Common myeloid progenitor, CD34-positive (primary cell): ENCODE data around the gene BANP.

Experiments
- CTCF ChIA-PET: fragments of 350-600 bp; sonication (Branson Sonifier 250); formaldehyde crosslinking; loops from one replicate; lab custom pipeline; 2021; ENCODE audit warnings: antibody characterized with exemption; lab: Charles Lee
- POLR2A ChIA-PET: fragments of 350-600 bp; sonication (Branson Sonifier 250); formaldehyde crosslinking; loops from one replicate; lab custom pipeline; 2021; ENCODE audit warnings: antibody characterized with exemption; lab: Charles Lee
- DNase-seq, 3 donors: peaks; one replicate each; pipeline versions ENCODE4 v3.0.0 to v3.0.0-alpha.2; 2013
- H3K27ac ChIP-seq, 2 experiments: 1 replicate in 1 of 2; 2 replicates in 1 of 2; pipeline ENCODE4 v1.7.0; 2013; ENCODE audit warnings: inconsistent platforms in 2 of 2, low read length in 2 of 2, mild to moderate bottlenecking in 2 of 2, low read depth in 1 of 2, moderate library complexity in 1 of 2; ENCODE audit not compliant: severe bottlenecking in 2 of 2, insufficient read depth in 1 of 2, poor library complexity in 1 of 2
- H3K27me3 ChIP-seq, 5 experiments: replicated peaks in 2 of 5; 1 replicate in 3 of 5; 2 replicates in 2 of 5; pipeline versions ENCODE4 v1.6.1 to v1.7.0; 2013; ENCODE audit warnings: low read length in 4 of 5, mild to moderate bottlenecking in 2 of 5, moderate library complexity in 2 of 5, inconsistent platforms in 1 of 5; ENCODE audit not compliant: insufficient read depth in 5 of 5, control insufficient read depth in 4 of 5
- H3K36me3 ChIP-seq, 4 experiments: 1 replicate in 2 of 4; 2 replicates in 2 of 4; pipeline versions ENCODE4 v1.6.1 to v1.7.0; 2013; ENCODE audit warnings: low read length in 3 of 4, control low read depth in 1 of 4, mild to moderate bottlenecking in 1 of 4; ENCODE audit not compliant: control insufficient read depth in 4 of 4, insufficient read depth in 4 of 4
- H3K4me1 ChIP-seq, 4 experiments: 1 replicate in 3 of 4; 2 replicates in 1 of 4; pipeline versions ENCODE4 v1.6.1 to v1.7.1; 2013; ENCODE audit warnings: low read length in 3 of 4, mild to moderate bottlenecking in 3 of 4, control low read depth in 1 of 4, inconsistent platforms in 1 of 4, moderate library complexity in 1 of 4; ENCODE audit not compliant: control insufficient read depth in 4 of 4, insufficient read depth in 4 of 4; ENCODE audit errors: control extremely low read depth in 1 of 4
- H3K4me3 ChIP-seq, 7 experiments: 1 replicate in 4 of 7; 2 replicates in 3 of 7; pipeline versions ENCODE4 v1.5.1 to v1.7.0; 2013; ENCODE audit warnings: mild to moderate bottlenecking in 7 of 7, low read length in 6 of 7, moderate library complexity in 6 of 7, inconsistent platforms in 2 of 7, low read depth in 2 of 7, control low read depth in 1 of 7; ENCODE audit not compliant: insufficient read depth in 4 of 7, control insufficient read depth in 1 of 7; ENCODE audit errors: extremely low read depth in 1 of 7
- H3K9me3 ChIP-seq, 5 experiments: 1 replicate in 4 of 5; 2 replicates in 1 of 5; pipeline versions ENCODE4 v1.6.1 to v1.7.1; 2013; ENCODE audit warnings: low read length in 4 of 5, mild to moderate bottlenecking in 2 of 5, inconsistent platforms in 1 of 5, low read depth in 1 of 5, moderate library complexity in 1 of 5; ENCODE audit not compliant: control insufficient read depth in 4 of 5, insufficient read depth in 2 of 5; ENCODE audit errors: control extremely low read depth in 1 of 5
- WGBS: methylation state at CpG from one replicate; pipeline ENCODE4 v1.1.5; 2013; ENCODE audit not compliant: insufficient coverage; 5-methylcytosine and 5-hydroxymethylcytosine counted together

BANP gene

DNA sequence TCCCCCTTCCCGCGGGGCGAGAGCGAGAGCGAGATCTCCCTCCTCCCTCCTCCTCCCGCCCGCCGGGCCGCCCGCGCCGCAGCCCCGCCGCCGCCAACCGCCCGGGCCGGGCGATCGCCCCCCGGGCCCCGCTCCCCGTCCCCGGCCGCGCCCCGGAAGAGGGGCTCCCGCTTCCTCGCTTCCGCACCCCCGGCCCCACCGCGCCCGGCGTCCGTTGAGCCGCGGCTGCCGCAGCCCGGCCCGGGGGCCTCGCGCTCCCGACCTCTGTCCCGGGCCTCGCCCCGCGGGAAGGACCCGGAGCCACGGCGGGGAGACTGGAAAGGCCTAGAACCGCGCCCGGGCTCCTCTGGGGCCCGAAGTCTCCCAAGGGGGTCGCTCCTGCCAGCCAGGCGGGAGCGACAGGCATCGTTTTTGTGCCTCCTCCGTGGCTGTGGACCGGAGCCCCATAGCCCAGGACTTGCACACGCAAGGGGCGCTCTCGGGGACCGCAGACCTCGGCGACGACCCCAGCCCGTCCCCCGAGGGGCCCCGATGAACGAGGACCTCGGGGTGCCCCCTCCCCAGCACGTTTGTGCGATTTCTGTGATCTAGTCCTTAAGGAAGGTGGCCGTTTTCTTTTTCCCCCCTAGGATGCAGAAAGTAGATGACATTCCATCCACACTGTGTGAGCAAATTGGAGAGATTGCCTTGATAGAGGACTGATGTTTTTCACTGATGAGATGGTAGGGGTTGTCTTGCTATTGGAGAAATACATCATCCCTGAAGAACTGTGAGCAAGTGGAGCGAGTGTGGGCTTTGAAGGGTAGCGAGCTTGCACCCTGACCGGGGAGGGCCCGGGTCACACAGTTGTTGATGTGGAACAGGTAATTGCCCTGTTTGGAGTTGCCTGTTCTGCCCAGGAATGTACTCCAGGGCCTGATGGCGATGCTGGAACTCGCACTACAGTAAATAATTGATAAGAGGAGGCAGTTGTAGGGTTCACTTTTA, 611 bp downstream of the BANP start:
- POLR2A ChIA-PET: interaction anchor here (0.5 to 1.8 kb wide), 3 partner anchors 8 to 16 kb away, joined by 3 to 5 read pairs (median 4); no protein-coding TSS in a partner anchor
- DNase-seq: peak in 2 of 3 donors; percentile 50 to 65
- Histone ChIP-seq H3K27me3 (no peaks in the 10 kb centered on the region), H3K36me3 (peaks cover 0 to 10% (median 0%) of the 10 kb centered on the region in 4 experiments), H3K9me3 (no peaks in the 10 kb centered on the region), H3K4me3 (peak overlapping the region; percentile 77 to 96 (median 82)), H3K27ac (peak overlapping the region; percentile 95 to 97), H3K4me1 (peaks cover 26 to 73% (median 65%) of the 10 kb centered on the region in 4 experiments)
- CTCF ChIA-PET: interaction anchor here (0.5 to 2.5 kb wide), 7 partner anchors 9 to 544 kb away, joined by 3 to 8 read pairs (median 3); no protein-coding TSS in a partner anchor
- WGBS: 4% methylated on average over 76 of the region's 82 CpGs

DNA sequence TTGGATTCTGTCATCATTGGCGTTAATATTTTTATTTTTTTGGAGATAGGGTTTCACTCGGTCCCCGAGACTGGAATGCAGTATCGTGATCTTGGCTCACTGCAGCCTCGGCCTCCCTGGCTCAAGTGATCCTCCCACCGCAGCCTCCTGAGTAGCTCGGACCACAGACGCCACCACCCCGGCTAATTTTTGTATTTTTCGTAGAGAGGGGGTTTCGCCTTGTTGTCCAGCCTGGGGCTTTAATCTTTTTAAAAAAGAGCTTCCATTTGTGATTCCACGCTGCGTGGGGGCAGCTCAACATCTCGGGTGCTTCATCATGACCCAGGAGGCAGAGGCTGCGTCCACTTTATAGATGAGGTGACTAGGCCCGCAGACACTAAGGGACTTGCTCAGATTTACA, 1.5 kb downstream of the BANP start:
- Histone ChIP-seq H3K36me3 (peaks cover 0 to 16% (median 0%) of the 10 kb centered on the region in 4 experiments), H3K9me3 (no peaks in the 10 kb centered on the region), H3K27ac (peak overlapping the region; percentile 95 to 97), H3K4me3 (peak overlapping the region in 5 of 7 experiments; percentile 77 to 96 (median 82)), H3K27me3 (no peaks in the 10 kb centered on the region), H3K4me1 (peaks cover 24 to 80% (median 71%) of the 10 kb centered on the region in 4 experiments)
- CTCF ChIA-PET: interaction anchor here (1.0 to 2.5 kb wide), 4 partner anchors 8 to 35 kb away, joined by 3 to 8 read pairs (median 4); no protein-coding TSS in a partner anchor
- 98% methylated on average over 11 of the region's 16 CpGs for WGBS
- DNase-seq: no peak
- POLR2A ChIA-PET: interaction anchor here (0.6 kb wide), 1 partner anchor 11 kb away, joined by 4 read pairs; no protein-coding TSS in a partner anchor

GRCh38 chr16:87953308-87954215, 2.3 kb downstream of the BANP start:
- WGBS: 75% methylated on average over 9 of the region's 15 CpGs
- Histone ChIP-seq H3K36me3 (peaks cover 0 to 16% (median 0%) of the 10 kb centered on the region in 4 experiments), H3K4me1 (peaks cover 22 to 80% (median 72%) of the 10 kb centered on the region in 4 experiments), H3K9me3 (no peaks in the 10 kb centered on the region), H3K4me3 (peak overlapping the region in 4 of 7 experiments; percentile 27 to 56 (median 48)), H3K27me3 (no peaks in the 10 kb centered on the region), H3K27ac (peak overlapping the region; percentile 95 to 97)
- peak in 2 of 3 donors; percentile 51 to 58 for DNase-seq
- ChIA-PET CTCF (interaction anchor here (1.1 to 2.0 kb wide), 6 partner anchors 10 to 34 kb away, joined by 3 to 7 read pairs (median 4); no protein-coding TSS in a partner anchor), POLR2A (interaction anchor here (1.0 kb wide), 1 partner anchor 8 kb away, joined by 3 read pairs; no protein-coding TSS in a partner anchor)

- peaks cover 22 to 83% (median 78%) of the 10 kb centered on the region in 4 experiments for H3K4me1 ChIP-seq
- POLR2A ChIA-PET: interaction anchor here (1.0 kb wide), 1 partner anchor 9 kb away, joined by 3 read pairs; no protein-coding TSS in a partner anchor
- no peaks in the 10 kb centered on the region for H3K9me3 ChIP-seq
- CTCF ChIA-PET: interaction anchor here (1.2 to 1.5 kb wide), 4 partner anchors 9 to 32 kb away, joined by 3 to 7 read pairs (median 4); no protein-coding TSS in a partner anchor
- 19% methylated on average over 10 of the region's 14 CpGs for WGBS
- H3K27ac ChIP-seq: peak overlapping the region; percentile 86 to 95
- peak in 2 of 3 donors; percentile 73 to 77 for DNase-seq
- H3K4me3 ChIP-seq: peak overlapping the region in 4 of 7 experiments; percentile 35 to 56 (median 48)
- H3K36me3 ChIP-seq: peaks cover 0 to 16% (median 0%) of the 10 kb centered on the region in 4 experiments
- H3K27me3 ChIP-seq: no peaks in the 10 kb centered on the region
Observed at GRCh38 chr16:87954361-87954760, 3.1 kb downstream of the BANP start.

GRCh38 chr16:87954826-87955225, 3.6 kb downstream of the BANP start:
- CTCF ChIA-PET: interaction anchor here (1.2 to 1.5 kb wide), 4 partner anchors 8 to 32 kb away, joined by 3 to 7 read pairs (median 4); no protein-coding TSS in a partner anchor
- Histone ChIP-seq H3K4me3 (peak overlapping the region in 2 of 7 experiments; percentile 35 to 56), H3K27me3 (no peaks in the 10 kb centered on the region), H3K4me1 (peaks cover 22 to 87% (median 83%) of the 10 kb centered on the region in 4 experiments), H3K9me3 (no peaks in the 10 kb centered on the region), H3K27ac (peak overlapping the region; percentile 22 to 86), H3K36me3 (peaks cover 0 to 16% (median 0%) of the 10 kb centered on the region in 4 experiments)
- 60% methylated on average over 11 of the region's 15 CpGs for WGBS
- POLR2A ChIA-PET: interaction anchor here (1.0 kb wide), 1 partner anchor 10 kb away, joined by 3 read pairs; no protein-coding TSS in a partner anchor
- no peak for DNase-seq
